ENCODE measurements around the gene KCNJ10. TPM values are rescaled to one million over a fixed set of nuclear protein-coding genes. Genes with fewer than 3 reads are reported as not detected.

The KCNJ10 gene
- total and polyA plus RNA-seq, 2 of the 13 experiments (the other 11 are each of a cell fraction or from before 2014, with no cell fraction given): 4.4 to 10.3 TPM

- TF ChIP-seq ATF2 (CRISPR knock-in tag; IDR thresholded peaks at IDR 0.05) (peak; percentile 57; the same call in 1 of the 2 replicates), ZNF275 (CRISPR knock-in tag; IDR thresholded peaks at IDR 0.05; ENCODE audit: borderline replicate concordance) (no peak), ZFP62 (CRISPR knock-in tag; IDR thresholded peaks at IDR 0.05) (no peak), SKIL (CRISPR knock-in tag; IDR thresholded peaks at IDR 0.05; ENCODE audit: borderline replicate concordance) (peak; percentile 53; the same call in 1 of the 2 replicates), HMGA1 (CRISPR knock-in tag; conservative IDR thresholded peaks at IDR 0.05) (no peak), ZNF558 (CRISPR knock-in tag; IDR thresholded peaks at IDR 0.05; ENCODE audit: borderline replicate concordance) (no peak; the same call in 1 of the 2 replicates), HDAC2 (CRISPR knock-in tag; IDR thresholded peaks at IDR 0.05) (peak; percentile 86), AHR (CRISPR knock-in tag; IDR thresholded peaks at IDR 0.05) (0 out of 2 replicates have a peak, but pooled peaks have one; percentile 30), ZFP36 (IDR thresholded peaks at IDR 0.05; ENCODE audit: borderline replicate concordance, low read depth, low read length, partially characterized antibody) (no peak), KAT8 (CRISPR knock-in tag; IDR thresholded peaks at IDR 0.05) (peak; percentile 64; the same call in 1 of the 2 replicates), GATAD2A (CRISPR knock-in tag; IDR thresholded peaks at IDR 0.05) (peak; percentile 81), MYC (CRISPR knock-in tag; IDR thresholded peaks at IDR 0.05; ENCODE audit: borderline replicate concordance) (peak; percentile 45; the same call in 1 of the 2 replicates), DDIT3 (CRISPR knock-in tag; IDR thresholded peaks at IDR 0.05) (no peak), ZNF839 (CRISPR knock-in tag; IDR thresholded peaks at IDR 0.05; ENCODE audit: borderline replicate concordance) (no peak), BCL6 (CRISPR knock-in tag; IDR thresholded peaks at IDR 0.05) (peak; percentile 87), ZSCAN9 (CRISPR knock-in tag; IDR thresholded peaks at IDR 0.05; ENCODE audit: borderline replicate concordance) (peak; percentile 75; the same call in 1 of the 2 replicates), ZNF563 (CRISPR knock-in tag; IDR thresholded peaks at IDR 0.05) (no peak), ZNF282 (IDR thresholded peaks at IDR 0.05; ENCODE audit: partially characterized antibody) (no peak), ZSCAN21 (CRISPR knock-in tag; IDR thresholded peaks at IDR 0.05; ENCODE audit: borderline replicate concordance) (peak; percentile 74; the same call in 1 of the 2 replicates), MIER2 (CRISPR knock-in tag; IDR thresholded peaks at IDR 0.05) (peak; percentile 66; the same call in 1 of the 2 replicates), POGK (CRISPR knock-in tag; conservative IDR thresholded peaks at IDR 0.05) (peak; percentile 48; the same call in 1 of the 2 replicates), ZNF691 (CRISPR knock-in tag; IDR thresholded peaks at IDR 0.05; ENCODE audit: borderline replicate concordance, low read depth) (no peak), ZBTB38 (CRISPR knock-in tag; IDR thresholded peaks at IDR 0.05) (no peak), ZNF780A (CRISPR knock-in tag; IDR thresholded peaks at IDR 0.05) (no peak)
Observed at GRCh38 chr1:159970932-159971342, 99.0 kb downstream of the KCNJ10 start (continued).

Measured in HepG2 (cell line).